Glomerular endothelial cell (primary cell): Measurements from ENCODE around the gene GNAT3. TPM values are rescaled to one million over a fixed set of nuclear protein-coding genes. Genes with fewer than 3 reads are reported as not detected.

Source experiments
- DNase-seq: peaks from one replicate; pipeline ENCODE4 v3.0.0-alpha.2; 2011; ENCODE audit warnings: low read depth, low spot score; ENCODE audit errors: extremely low read depth
- total RNA-seq: library from RNA; depleted of rRNA; stranded (reverse); fragments of >200 nt; gene quantifications from 2 replicates; pipeline ENCODE4 v1.2.3, GENCODE V29; 2015

GNAT3 gene
- total RNA-seq, result not detected in 2 replicates

DNA sequence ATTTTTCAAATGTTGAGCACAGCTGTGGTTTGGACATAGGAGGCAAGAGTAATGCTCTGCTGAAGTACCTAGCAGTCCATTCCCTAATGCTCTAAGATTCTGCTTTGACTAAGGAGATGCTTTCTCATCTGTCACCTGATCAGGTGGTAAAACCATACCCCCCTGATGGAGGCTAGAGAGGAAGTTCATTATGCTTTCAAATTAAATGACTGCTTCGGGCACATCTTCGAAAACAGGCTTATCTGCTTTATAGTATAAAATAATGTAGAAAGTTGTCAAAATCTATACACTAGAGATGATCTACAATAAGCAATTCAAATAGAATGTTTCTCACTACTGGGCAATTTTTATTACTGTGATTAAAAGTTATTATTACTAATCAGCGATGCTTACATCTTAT lies at the start of gene GNAT3:
Gene GNAT3 (minus strand): TSS at position 101 of the 400 bp plus-strand sequence. CDS start 138 bp downstream, outside the sequence.
- DNase-seq, result no peak

DNA sequence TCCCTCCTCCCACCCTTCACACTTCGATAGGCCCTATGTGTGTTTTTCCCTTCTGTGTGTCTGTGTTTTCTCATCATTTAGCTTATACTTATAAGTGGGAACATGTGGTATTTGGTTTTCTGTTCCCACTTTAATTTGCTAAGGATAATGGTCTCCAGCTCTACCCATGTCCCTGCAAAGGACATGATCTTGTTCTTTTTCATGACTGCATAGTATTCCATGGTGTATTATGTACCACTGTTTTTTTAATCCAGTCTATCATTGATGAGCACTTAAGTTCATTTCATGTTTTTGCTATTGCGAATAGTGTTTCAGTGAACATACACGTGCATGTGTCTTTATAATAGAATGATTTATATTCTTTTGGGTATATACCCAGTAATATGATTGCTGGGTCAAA lies 46.3 kb upstream of the GNAT3 start:
- no peak for DNase-seq

DNA sequence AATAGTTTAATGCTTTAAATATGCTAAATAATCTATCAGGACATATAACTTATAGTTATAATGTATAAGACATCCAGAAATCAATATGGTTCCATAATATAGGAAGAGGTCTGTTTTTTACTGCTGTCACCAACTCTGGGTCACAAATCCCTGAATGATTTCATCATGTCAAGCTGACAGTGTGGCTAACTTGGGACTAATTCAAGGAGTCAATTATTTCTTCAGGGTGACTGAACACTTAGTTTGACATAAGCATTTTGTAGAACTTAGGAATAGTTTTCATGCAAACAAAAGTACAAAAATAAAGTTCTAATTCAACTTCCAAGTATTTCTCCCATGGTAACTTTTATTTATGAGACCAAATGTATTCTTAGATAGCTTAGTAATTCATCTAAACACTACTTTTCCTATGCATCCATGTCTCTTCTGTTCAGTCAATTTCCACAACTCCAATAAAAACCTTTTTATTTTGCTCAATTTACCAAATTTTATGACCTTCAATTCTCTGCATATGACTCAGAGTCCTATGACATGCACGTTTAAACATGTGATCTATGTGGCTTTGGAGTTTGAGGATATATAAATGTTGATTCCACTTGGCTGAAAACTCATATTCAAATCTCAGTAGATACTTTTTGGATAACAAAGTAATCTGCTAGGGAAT lies 40.3 kb upstream of the GNAT3 start:
- no peak for DNase-seq

DNA sequence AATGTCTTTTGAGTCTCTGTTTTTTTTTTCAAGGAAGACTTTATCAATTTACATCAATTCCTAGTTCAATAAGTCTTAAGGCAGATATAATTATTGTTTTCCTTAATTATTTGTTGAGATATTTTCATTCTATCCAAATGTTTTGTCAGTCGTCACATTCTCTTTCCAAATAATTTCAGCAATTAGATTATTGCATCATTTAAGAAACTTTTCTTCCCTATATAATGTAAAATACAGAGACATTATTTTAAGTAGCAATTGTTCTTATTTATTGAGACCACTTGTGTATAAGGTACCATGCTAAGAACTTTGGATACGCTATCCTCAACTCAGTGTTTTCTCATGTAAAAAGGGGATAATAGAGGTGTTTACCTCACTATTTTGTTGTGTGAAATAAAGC lies 38.1 kb upstream of the GNAT3 start:
- DNase-seq, result no peak

DNA sequence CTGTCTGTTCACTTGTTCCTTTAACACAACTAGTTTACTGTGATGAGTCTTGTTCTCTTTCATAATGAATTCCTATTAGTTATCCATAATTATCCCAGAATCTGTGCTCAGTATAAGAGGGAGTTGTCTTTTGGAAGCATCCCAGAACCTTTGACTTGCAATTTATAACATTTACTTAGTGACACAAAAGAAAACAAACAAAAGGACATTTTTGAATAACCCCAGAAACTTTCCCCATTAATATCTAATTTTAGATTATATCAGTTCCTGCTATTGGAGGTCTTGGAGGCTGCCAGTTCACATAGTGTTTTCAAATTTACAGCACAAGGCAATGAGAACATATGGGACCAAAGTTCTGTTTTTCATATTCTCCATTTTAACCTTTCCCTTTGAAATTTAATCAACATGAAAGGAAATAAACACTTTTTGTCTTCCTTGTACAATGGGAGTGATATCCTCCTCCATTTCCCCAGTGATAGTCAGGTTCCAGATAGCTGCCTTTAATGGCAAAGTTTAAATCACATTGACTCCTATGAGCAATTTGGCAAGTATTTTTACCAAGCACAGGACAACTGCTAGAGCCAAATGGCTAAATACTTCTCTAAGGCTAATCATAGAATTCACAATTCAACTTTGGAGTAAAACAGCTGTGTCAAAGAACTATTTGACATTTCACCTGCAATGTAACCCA lies 37.1 kb upstream of the GNAT3 start:
- no peak for DNase-seq

DNA sequence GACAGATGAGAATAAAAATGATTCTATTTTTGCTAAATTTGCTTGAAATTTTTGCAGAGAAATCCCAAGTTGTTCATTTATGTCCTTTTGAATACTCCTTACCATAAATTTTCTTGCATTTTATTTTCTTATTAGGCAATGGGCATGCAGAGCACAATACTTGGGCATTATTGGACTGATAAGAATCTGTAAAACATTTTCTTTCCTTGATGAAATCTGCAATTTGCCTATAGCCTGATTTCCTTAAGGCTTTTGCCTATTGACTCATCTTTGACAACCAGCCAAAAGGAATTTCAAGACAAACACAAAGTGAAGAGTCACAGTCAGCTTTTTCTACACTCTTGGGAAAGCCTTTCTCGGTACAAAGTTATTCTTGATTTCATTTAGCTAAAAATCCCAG lies 30.5 kb upstream of the GNAT3 start:
- DNase-seq, result peak; percentile 36

DNA sequence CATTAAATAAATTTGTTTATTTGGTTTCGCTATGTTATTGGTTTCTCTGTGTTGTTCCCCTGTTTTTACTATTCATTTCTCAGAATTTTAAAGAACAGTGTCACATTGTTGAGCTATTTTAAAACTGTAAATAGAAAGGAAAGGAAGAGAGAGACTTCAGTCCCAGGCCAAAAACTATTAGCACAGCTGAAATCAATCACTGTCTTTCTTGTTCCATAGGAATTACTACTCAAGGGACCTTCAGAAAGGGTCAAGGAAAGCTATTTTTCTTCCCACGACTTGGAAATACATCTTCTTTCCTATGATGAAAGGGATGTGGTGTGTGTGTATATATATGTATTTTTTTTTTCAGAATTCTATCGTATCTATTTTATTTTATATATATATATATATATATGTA lies 29.0 kb upstream of the GNAT3 start:
- DNase-seq, result no peak

DNA sequence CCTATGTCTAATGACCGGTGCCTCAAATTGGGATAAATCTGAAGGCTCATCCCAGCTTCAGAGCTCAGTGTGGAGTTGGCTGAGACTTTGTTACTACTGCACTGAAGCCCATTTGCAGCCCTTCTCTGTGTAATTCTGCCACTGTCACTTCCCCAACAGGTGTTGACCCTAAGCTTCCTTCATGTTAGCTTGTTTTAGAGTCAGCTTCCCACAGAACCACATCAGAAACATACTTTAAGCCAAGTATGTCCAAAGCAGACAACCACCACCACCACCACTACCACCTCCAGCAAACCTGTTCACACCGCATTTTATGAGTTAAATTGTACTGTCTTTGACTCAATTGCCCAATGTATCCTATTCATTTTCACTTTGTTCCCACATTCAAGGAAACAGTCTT lies 25.2 kb upstream of the GNAT3 start:
- DNase-seq, result no peak

DNA sequence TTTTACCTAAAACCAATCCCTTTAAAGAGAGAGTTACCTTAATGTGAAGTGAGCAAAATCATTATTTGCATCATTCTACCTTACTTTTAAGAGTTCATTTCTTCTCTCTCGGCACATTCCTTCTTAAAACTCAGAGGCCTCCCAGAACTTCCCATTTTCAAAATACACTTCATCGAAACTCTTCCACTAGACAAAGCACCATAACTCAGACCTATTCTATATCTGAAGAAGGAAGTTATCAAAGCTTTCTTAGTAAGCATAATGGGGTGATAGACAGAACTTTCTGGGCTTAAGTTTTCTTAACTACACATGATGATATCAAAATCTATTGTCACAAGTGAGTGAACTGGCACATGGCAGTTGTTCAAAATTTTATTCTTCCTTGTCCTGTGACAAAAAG lies 24.6 kb upstream of the GNAT3 start:
- DNase-seq, result no peak

DNA sequence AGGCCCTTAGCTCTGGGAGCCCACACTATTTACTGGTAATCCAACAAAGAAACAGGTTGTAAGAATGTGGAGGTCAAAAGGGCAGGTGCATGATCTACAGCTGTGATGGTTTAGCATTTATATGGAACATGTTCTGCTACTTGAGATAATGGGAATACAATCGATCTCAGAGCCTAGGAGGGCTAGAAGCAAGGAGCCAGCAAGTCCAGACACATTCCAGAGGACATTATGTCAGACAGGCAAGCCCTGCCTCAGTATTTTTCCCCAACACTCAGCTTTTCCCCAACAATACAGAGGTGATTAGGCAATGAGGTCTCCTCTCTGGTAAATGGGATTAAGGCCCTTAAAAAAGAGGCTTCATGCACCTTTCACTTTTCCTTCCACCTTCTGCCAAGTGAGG lies 21.4 kb upstream of the GNAT3 start:
- no peak for DNase-seq

DNA sequence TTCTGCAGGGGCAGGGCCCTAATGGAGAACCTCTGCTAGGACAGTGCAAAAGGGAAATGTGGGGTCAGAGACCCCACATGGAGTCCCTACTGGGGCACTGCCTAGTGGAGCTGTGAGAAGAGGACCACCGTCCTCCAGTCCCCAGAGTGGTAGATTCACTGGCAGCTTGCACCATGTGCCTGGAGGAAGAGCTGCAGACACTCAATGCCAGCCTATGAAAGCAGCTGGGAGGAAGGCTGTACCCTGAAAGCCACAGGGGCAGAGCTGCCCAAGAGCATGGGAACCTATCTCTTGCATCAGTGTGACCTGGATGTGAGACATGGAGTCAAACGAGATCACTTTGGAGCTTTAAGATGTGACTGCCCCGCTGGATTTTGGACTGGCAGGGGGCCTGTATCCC lies 20.3 kb upstream of the GNAT3 start:
- no peak for DNase-seq

DNA sequence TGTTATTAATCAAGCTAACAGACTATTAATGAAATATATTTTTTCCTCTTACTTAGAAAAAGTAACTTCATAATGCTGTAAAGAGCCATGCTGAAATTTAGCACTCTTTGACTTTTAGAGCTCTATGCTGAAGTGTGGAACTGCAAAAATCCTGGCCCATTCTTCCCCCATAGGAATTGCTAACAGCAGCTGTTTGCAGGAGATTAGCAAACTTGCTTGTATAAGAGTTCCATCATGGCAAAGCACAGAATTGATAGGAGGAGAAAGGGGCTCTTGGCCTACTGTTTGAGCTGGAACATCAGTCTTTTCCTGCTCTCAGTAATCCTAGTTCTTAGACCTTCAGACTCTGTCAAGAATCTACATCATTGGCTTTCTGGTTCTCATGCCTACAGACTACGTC lies 18.3 kb upstream of the GNAT3 start:
- DNase-seq, result no peak

DNA sequence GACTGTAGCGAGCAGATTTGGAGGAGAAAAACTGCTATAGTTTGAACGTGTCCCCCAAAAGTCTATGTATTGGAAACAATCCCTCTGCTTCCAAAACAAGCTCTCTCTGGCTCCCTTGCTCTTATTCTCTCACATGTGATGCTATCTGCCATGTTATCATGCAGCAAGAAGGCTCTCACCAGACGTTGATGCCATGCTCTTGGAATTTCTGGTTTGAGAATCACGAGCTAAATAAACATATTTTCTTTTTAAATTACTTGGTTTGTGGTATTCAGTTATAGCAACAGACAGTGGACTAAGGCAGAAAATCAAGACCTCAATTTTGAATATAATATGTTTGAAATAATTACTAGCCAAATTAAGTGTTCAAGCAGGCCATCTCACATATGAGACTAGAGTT lies 17.5 kb upstream of the GNAT3 start:
- DNase-seq, result no peak

DNA sequence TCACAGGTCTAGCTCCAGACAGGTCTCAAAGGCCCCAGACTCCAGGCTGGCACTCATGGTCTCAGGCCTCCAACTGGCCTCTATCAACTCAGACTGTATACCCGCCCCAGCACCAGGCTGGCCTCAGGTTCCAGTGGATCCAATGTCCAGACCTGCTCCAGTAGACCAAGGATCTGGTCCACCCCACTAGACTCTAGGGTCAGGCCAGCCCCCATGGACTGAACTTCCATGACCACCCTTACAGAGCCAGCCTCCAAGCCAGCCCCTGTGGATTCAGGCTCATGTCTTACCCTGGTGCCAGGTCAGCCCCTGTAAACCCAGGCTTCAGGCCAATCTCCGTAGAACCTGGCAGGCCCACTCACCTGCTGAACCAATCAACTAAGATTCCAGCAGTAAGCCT lies 16.8 kb upstream of the GNAT3 start:
- no peak for DNase-seq

DNA sequence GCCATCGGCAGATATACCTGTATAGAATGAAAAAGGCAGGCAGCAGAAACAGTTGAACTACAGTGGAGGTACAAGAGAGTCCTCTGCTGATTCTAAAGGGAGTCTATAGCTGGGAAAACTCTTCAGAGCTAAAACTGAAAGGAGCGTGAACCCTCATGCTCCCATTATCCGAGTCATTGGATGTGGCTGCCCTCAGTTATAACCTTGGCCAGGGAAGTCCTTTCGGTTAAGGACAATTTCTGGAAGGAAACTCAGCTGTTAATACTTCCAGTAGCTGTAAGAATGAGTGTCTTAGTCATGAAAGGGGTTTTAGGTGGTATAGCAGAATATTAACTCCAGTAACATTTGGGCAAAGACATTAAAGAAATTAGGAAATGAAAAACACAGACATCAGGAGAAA lies 14.6 kb upstream of the GNAT3 start:
- no peak for DNase-seq

DNA sequence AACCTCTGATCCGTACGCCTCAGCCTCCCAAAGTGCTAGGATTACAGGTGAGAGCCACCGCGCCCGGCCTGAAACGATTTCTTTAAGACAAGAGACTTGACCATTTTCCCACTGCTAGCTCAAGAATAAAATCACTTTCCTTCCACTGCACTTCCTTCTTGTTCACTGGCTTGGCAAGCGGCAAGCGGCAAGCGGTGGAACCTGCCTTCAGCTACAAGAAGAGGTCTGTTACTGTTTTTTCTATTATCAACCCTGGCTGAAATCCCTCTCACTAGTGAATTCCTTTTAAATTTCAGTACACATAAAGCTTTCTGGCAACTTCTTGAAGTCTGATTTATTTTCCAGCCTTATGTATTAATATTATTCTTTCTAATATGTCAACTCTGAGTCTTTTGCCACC lies 12.8 kb upstream of the GNAT3 start:
- DNase-seq, result no peak

DNA sequence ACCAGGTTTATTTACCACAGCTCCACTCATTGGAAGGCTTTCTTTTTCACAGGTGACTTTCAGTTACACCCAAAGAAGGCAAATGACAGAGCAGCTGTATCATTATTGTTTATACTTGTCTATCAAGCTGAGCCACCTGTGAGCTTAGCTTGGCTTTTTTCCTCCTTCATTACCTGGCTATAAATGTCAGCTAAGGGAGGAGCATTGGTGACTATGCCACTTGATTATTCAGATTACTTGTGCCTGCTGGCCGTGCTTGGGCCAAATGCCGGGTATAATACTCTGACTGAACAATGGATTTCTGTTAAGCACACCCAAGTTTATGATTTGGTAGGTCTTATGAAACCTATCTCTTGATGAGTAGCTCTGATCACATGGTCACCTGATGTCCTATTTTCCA lies 9.9 kb upstream of the GNAT3 start:
- no peak for DNase-seq

DNA sequence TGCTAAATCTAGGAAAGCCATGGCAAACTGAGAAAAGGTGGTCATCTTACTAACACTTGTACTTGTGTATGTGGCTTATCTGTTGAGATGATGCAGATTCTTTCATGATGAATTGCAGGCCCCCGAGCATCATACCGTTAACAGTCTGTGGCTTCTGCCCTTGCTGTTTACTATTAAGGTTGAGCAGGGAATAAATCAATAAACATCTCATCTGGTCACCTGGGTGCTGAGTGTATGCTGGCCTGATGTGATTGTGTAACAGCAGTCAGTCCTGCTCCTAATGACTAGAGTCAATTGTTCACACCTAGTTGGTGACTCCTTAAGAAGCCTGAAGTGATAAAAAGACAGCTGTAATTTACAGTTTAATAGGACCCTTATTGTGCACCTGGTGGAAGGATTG lies 8.3 kb upstream of the GNAT3 start:
- no peak for DNase-seq

DNA sequence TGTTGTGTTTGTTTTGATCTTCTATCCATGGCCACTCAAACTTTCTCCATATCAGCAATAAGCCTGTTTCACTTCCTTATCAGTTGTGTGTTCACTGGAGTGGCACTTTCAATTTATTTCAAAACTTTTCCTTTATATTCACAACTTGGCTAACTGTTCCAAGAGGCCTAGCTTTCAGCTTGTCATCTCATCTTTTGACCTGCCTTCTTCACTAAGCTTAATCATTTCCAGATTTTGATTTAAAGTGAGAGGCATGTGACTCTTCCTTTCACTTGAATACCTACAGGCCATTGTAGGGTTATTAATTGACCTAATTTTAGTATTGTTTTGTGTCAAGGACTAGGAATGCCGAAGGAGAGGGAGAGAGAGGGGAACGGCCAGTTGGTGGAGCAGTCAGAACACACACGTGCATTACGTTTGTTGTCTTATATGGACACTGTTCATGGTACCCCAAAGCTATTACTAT lies 5.5 kb upstream of the GNAT3 start:
- no peak for DNase-seq

DNA sequence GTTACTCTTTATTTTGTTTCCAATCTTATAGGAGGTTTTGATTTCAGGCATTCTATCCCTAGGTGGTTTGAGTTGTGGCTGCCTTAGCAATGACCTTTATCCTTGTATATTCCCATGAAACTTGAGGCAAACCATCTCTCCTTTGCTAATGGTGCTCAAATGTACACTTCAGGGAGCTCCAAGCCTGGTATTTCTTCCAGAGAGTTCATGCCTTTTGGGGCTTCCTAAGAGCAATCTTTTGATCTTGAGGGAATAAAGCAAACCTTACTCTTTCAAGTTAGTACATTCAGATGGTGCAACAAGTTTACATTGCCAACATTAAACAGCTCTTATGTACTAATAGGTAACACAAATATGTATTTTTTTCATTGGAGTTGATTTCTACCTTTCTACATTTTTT lies 3.4 kb upstream of the GNAT3 start:
- DNase-seq, result no peak

DNA sequence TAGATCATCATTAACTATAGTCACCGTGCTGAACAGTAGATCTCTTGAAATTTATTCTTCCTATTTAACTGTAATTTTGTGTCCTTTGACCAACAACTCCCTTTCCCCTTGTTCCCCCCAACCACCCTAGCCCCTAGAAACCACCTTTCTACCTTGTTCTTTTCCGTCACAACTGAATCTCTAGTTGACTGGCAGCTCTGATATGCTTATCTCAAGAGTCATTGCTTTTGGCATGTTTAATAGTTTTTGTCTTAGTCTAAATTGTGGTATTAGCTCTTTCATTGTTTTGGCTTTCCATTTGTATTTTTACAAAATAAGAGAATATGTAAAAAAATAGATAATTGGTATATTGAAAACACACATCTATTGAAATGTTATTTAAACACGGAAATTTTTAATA lies 1.8 kb downstream of the GNAT3 start:
- no peak for DNase-seq

DNA sequence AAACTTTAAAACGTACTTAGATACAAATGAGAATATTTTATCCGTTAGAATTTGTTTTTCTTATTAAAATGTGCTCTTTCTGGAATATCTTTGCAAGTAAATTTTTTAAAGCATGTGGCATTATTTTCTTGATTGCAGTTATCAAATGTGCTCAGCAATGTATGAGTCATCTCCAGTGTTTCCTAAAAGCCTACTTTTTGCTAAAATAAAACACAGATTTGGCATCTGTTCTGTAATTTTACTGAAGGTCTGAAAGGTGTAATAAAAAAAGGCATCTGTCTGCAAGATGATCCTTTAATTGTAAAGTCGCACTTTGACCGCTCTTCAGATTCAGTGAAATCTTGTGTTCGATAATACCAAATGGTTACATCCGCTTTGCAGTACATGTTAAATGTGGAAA lies 3.4 kb downstream of the GNAT3 start:
- no peak for DNase-seq
